Thyroid gland (tissue), 4 donors: Measurements from ENCODE around the gene PKP2.

ENCODE experiments used
- POLR2A ChIP-seq, 2 donors: fragments of 450-650 bp; IDR thresholded peaks; one replicate each; pipeline ENCODE4 v1.6.1; 2017; ENCODE audit warnings: antibody characterized with exemption in 2 of 2, mild to moderate bottlenecking in 2 of 2, moderate library complexity in 1 of 2
- TF ChIP-seq, protein P1 (sequence below), 6 experiments: fragments of 200-600 bp in 3 of 6; fragments of 450-650 bp in 3 of 6; sonication (generic) in 3 of 6; IDR thresholded peaks; one replicate each; pipeline ENCODE4 v1.5.1; 2016 to 2019; ENCODE audit warnings: antibody characterized with exemption in 6 of 6, mild to moderate bottlenecking in 2 of 6, inconsistent platforms in 1 of 6, moderate library complexity in 1 of 6

GRCh38 chr12:32881702-32882101 lies 14.9 kb downstream of the PKP2 start:
- TF ChIP-seq, protein P1, sequence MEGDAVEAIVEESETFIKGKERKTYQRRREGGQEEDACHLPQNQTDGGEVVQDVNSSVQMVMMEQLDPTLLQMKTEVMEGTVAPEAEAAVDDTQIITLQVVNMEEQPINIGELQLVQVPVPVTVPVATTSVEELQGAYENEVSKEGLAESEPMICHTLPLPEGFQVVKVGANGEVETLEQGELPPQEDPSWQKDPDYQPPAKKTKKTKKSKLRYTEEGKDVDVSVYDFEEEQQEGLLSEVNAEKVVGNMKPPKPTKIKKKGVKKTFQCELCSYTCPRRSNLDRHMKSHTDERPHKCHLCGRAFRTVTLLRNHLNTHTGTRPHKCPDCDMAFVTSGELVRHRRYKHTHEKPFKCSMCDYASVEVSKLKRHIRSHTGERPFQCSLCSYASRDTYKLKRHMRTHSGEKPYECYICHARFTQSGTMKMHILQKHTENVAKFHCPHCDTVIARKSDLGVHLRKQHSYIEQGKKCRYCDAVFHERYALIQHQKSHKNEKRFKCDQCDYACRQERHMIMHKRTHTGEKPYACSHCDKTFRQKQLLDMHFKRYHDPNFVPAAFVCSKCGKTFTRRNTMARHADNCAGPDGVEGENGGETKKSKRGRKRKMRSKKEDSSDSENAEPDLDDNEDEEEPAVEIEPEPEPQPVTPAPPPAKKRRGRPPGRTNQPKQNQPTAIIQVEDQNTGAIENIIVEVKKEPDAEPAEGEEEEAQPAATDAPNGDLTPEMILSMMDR (IDR thresholded peaks at IDR 0.05) = no peak
- TF ChIP-seq POLR2A (IDR thresholded peaks at IDR 0.05) = no peak
